ENCODE data around the gene CTAGE9. TPM values are rescaled to one million over a fixed set of nuclear protein-coding genes. Genes with fewer than 3 reads are reported as not detected.
"Not testable (repeated sequence)": the region's sequence is repeated elsewhere in the genome, so short reads cannot be mapped to it uniquely, and the experiment has no call there.

The CTAGE9 gene
- total RNA-seq, 4 donors from 2014 or later: not detected

GRCh38 chr6:131727868-131728267 lies 17.1 kb upstream of the CTAGE9 start:
- Histone ChIP-seq H3K27ac (replicated peaks in 1 of 4) (no peak overlapping the region), H3K9me3 (peaks cover 0 to 2% (median 0%) of the 10 kb centered on the region in 4 donors), H3K36me3 (no peaks in the 10 kb centered on the region), H3K27me3 (no peaks in the 10 kb centered on the region), H3K4me3 (no peak overlapping the region), H3K4me1 (no peaks in the 10 kb centered on the region)
- WGBS: 83% methylated on average over 4 of the region's 4 CpGs
- intact Hi-C loops (cut with DNase I): no loop called here
- no peak for DNase-seq (ENCODE audit: extremely low spot score)
- no peak for TF ChIP-seq POLR2AphosphoS5 (IDR thresholded peaks at IDR 0.05)
- TF ChIP-seq CTCF (IDR thresholded peaks at IDR 0.05): no peak

GRCh38 chr6:131727467-131727866 lies 16.6 kb upstream of the CTAGE9 start:
- DNase-seq (ENCODE audit: extremely low spot score): no peak
- H3K27me3 ChIP-seq: no peaks in the 10 kb centered on the region
- no peak overlapping the region for H3K4me3 ChIP-seq
- WGBS: 89% methylated on average over 5 of the region's 5 CpGs
- intact Hi-C loops (cut with DNase I): no loop called here
- no peaks in the 10 kb centered on the region for H3K36me3 ChIP-seq
- H3K27ac ChIP-seq (replicated peaks in 1 of 4): no peak overlapping the region
- peaks cover 0 to 2% (median 0%) of the 10 kb centered on the region in 4 donors for H3K9me3 ChIP-seq
- H3K4me1 ChIP-seq: no peaks in the 10 kb centered on the region
- TF ChIP-seq EP300 (IDR thresholded peaks at IDR 0.05) (no peak), CTCF (IDR thresholded peaks at IDR 0.05) (no peak), POLR2A (IDR thresholded peaks at IDR 0.05; ENCODE audit: low read depth) (no peak), POLR2AphosphoS5 (IDR thresholded peaks at IDR 0.05) (no peak)

GRCh38 chr6:131724114-131724513 lies 13.3 kb upstream of the CTAGE9 start:
- Histone ChIP-seq H3K4me1 (no peaks in the 10 kb centered on the region), H3K36me3 (no peaks in the 10 kb centered on the region), H3K9me3 (peaks cover 0 to 2% (median 0%) of the 10 kb centered on the region in 4 donors), H3K27ac (replicated peaks in 1 of 4) (no peak overlapping the region), H3K27me3 (no peaks in the 10 kb centered on the region), H3K4me3 (no peak overlapping the region)
- DNase-seq (ENCODE audit: extremely low spot score): no peak
- intact Hi-C loops (cut with DNase I): no loop called here
- 83% methylated on average over 2 of the region's 2 CpGs for WGBS
- TF ChIP-seq CTCF (IDR thresholded peaks at IDR 0.05) (no peak), EP300 (IDR thresholded peaks at IDR 0.05) (no peak), POLR2A (IDR thresholded peaks at IDR 0.05; ENCODE audit: low read depth) (no peak), POLR2AphosphoS5 (IDR thresholded peaks at IDR 0.05) (no peak)

GRCh38 chr6:131721161-131721560 lies 10.3 kb upstream of the CTAGE9 start:
- 97% methylated on average over 2 of the region's 2 CpGs for WGBS
- Histone ChIP-seq H3K4me1 (no peaks in the 10 kb centered on the region), H3K27me3 (no peaks in the 10 kb centered on the region), H3K4me3 (no peak overlapping the region), H3K9me3 (no peaks in the 10 kb centered on the region), H3K27ac (replicated peaks in 1 of 4) (no peak overlapping the region), H3K36me3 (no peaks in the 10 kb centered on the region)
- intact Hi-C loops (cut with DNase I): no loop called here
- no peak for TF ChIP-seq POLR2A (IDR thresholded peaks at IDR 0.05; ENCODE audit: low read depth)
- no peak for TF ChIP-seq CTCF (IDR thresholded peaks at IDR 0.05)
- no peak for TF ChIP-seq EP300 (IDR thresholded peaks at IDR 0.05)
- TF ChIP-seq POLR2AphosphoS5 (IDR thresholded peaks at IDR 0.05): no peak
- no peak for DNase-seq (ENCODE audit: extremely low spot score)

- WGBS: 87% methylated on average over 3 of the region's 3 CpGs
- Histone ChIP-seq H3K4me1 (no peaks in the 10 kb centered on the region), H3K27me3 (no peaks in the 10 kb centered on the region), H3K4me3 (no peak overlapping the region), H3K36me3 (no peaks in the 10 kb centered on the region), H3K27ac (replicated peaks in 1 of 4) (no peak overlapping the region), H3K9me3 (no peaks in the 10 kb centered on the region)
- intact Hi-C loops (cut with DNase I): no loop called here
- TF ChIP-seq POLR2AphosphoS5 (IDR thresholded peaks at IDR 0.05) (no peak), CTCF (IDR thresholded peaks at IDR 0.05) (no peak), POLR2A (IDR thresholded peaks at IDR 0.05; ENCODE audit: low read depth) (no peak), EP300 (IDR thresholded peaks at IDR 0.05) (no peak)
- no peak for DNase-seq (ENCODE audit: extremely low spot score)
Observed at GRCh38 chr6:131717836-131718542, 7.2 kb upstream of the CTAGE9 start.

GRCh38 chr6:131715567-131715966 lies 4.8 kb upstream of the CTAGE9 start:
- H3K27me3 ChIP-seq; H3K9me3 ChIP-seq; DNase-seq (ENCODE audit: extremely low spot score); H3K4me3 ChIP-seq; H3K27ac ChIP-seq (replicated peaks in 1 of 4); H3K36me3 ChIP-seq; intact Hi-C loops (cut with DNase I); H3K4me1 ChIP-seq: not testable (repeated sequence)
- 100% methylated on average over 2 of the region's 6 CpGs for WGBS

- H3K4me3 ChIP-seq; H3K9me3 ChIP-seq; H3K36me3 ChIP-seq; DNase-seq (ENCODE audit: extremely low spot score); H3K27me3 ChIP-seq; H3K27ac ChIP-seq (replicated peaks in 1 of 4); intact Hi-C loops (cut with DNase I); H3K4me1 ChIP-seq: not testable (repeated sequence)
- no CpG with 5 or more reads among the region's 2 CpGs for WGBS
Observed at GRCh38 chr6:131703905-131704304, 6.9 kb downstream of the CTAGE9 start.

All from esophagus muscularis mucosa (tissue), 4 donors.